Right ventricle myocardium superior (tissue), 1 donor: ENCODE measurements around the gene EFCAB7. TPM values are rescaled to one million over a fixed set of nuclear protein-coding genes. Genes with fewer than 3 reads are reported as not detected.

Experiments
- ATAC-seq: fragments of 200-7000 bp; cut with Tn5 transposase; one replicate; pipeline ENCODE4 v1.9.1; 2020; ENCODE audit warnings: mild to moderate bottlenecking; ENCODE audit not compliant: poor library complexity
- DNase-seq: peaks from one replicate; pipeline ENCODE4 v3.0.0-alpha.2; 2020
- intact Hi-C: fragments of 100-400 bp; cut with DNase I; formaldehyde crosslinking; loops from one replicate; pipeline ENCODE4 v1.11.2; 2022
- long read RNA-seq: library from polyadenylated mRNA; unstranded; transcript quantifications from one replicate; pipeline ENCODE4 v2.0.0, GENCODE V29; 2021
- total RNA-seq: library from RNA; stranded (reverse); fragmentation: NEBNext Ultra II Directional; extraction: Animal tissue kit (Norgen Biotek cat#: 25700); gene quantifications from one replicate; pipeline ENCODE4 v1.2.1, GENCODE V29; 2021
- donor health status: DM: no; HTN: yes; CAD: no; lungs with severe emphysema.

Gene EFCAB7
- 8.9 TPM for total RNA-seq
- long read RNA-seq, transcript EFCAB7-201 (14 exons, 2,313 nt) = major isoform, 6 of 12 reads
- long read RNA-seq, partial matches to known transcripts = 1 of 12 reads
- long read RNA-seq, other reads (novel, unspliced or antisense) = 5 of 12 reads

GRCh38 chr1:63522891-63523728 lies at the start of gene EFCAB7, which contains the start of gene ITGB3BP:
Gene EFCAB7, plus strand, starts transcription at chr1:63523525. Its CDS starts 2,048 bp downstream, at chr1:63525573.
Gene ITGB3BP, minus strand, starts transcription at chr1:63523225. Its CDS starts 92 bp downstream, at chr1:63523133.
- intact Hi-C loops = no loop called here
- peak; percentile 95 for ATAC-seq
- peak; percentile 85 for DNase-seq

- ATAC-seq (no peak), DNase-seq (no peak)
- intact Hi-C loops = no loop called here
These were observed 47.6 kb upstream of the EFCAB7 start for GRCh38 chr1:63475761-63476160.

- intact Hi-C loops = no loop called here
- no peak for DNase-seq
- no peak for ATAC-seq
These were observed 43.3 kb upstream of the EFCAB7 start for GRCh38 chr1:63480057-63480456.

DNA sequence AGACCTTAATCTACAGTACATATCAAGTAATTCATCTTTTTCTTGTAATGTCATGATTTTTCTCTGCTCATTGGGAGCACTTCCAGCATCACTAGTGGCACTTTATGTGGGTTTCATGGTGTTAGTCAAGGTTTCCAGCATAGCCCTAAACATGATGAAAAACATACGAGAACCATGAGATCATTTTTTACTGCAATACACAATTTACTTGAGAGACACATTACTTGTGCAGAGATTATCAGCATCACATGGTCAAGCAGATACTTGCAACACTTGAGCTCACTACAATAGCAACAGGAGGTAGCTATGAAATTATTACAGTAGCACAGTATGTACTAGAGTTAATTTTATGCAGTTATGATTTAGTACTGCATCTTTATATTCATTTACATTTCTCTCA lies 36.7 kb upstream of the EFCAB7 start:
- DNase-seq (no peak), ATAC-seq (peak; percentile 84)
- intact Hi-C loops = no loop called here

DNA sequence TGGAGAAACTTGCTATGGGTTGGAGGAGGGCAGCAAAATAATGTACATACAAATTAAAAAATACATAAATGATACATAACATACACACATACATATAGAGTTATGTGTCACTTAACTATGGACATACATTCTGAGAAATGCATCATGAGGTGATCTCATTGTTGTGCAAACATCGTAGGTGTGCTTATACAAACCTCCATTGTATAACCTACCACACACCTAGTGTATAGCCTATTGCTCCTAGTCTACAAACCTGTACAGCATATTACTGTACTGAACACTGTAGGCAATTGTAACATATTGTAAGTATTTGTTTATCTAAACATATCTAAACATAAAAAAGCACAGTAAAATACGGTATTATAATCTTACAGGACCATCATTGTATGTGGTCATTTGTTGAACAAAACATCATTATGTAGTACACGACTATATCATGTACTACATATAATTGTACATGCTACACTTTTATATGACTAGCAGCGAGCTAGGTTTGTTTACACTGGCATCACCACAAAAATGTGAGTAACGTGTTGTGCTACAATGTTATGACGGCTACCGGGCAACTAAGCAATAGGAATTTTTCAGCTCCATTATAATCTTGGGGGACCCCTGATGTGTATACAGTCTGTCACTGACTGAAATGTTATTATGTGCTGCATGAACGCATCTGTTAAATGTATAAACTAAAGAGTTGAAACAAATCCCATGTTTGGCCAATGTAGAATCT lies 35.8 kb upstream of the EFCAB7 start:
- intact Hi-C loops = no loop called here
- ATAC-seq = peak; percentile 91
- no peak for DNase-seq

GRCh38 chr1:63497577-63497976 lies 25.7 kb upstream of the EFCAB7 start:
- intact Hi-C loops = no loop called here
- no peak for DNase-seq
- no peak for ATAC-seq

GRCh38 chr1:63498106-63498505 lies 25.2 kb upstream of the EFCAB7 start:
- intact Hi-C loops = no loop called here
- no peak for DNase-seq
- ATAC-seq = no peak

DNA sequence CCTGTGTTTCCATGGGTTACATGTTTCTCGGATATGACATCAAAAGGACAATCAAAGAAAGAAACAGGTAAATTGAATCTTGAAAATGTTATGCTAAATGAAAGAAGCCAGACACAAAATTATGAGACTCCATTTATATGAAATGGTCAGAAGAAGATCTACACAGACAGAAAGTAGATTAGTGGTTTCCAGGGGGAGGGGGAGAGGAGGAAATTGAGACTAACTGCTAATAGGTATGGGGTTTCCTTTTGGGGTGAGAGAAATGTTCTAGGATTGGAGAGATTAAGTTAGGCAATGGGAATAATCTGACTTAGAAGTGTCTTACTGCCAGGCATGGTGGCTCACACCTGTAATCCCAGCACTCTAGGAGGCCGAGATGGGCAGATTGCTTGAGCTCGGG lies 22.1 kb upstream of the EFCAB7 start:
- intact Hi-C loops = no loop called here
- DNase-seq (no peak), ATAC-seq (no peak)

DNA sequence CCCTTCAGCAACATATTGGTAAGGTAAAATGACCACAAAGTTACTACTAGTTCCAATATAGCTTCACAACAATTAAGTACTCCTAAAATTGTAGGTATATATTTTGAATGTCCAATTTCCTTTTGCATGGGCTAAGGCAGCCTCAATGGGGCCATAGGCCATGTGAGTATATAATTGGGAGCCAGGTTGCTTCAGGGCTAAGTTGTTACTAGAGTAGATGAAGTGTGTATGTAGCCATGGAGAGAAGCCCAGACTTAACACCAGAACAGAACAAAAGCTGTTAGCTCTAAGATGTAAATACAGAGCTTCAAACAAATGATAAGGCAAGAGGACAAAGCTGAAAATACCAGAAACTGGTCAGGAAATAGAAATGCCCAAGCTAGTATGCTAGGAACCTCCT lies 16.5 kb upstream of the EFCAB7 start:
- DNase-seq (no peak), ATAC-seq (peak; percentile 66)
- intact Hi-C loops = no loop called here

- no peak for DNase-seq
- intact Hi-C loops = no loop called here
- ATAC-seq = no peak
These were observed 13.6 kb upstream of the EFCAB7 start for GRCh38 chr1:63509718-63510117.

DNA sequence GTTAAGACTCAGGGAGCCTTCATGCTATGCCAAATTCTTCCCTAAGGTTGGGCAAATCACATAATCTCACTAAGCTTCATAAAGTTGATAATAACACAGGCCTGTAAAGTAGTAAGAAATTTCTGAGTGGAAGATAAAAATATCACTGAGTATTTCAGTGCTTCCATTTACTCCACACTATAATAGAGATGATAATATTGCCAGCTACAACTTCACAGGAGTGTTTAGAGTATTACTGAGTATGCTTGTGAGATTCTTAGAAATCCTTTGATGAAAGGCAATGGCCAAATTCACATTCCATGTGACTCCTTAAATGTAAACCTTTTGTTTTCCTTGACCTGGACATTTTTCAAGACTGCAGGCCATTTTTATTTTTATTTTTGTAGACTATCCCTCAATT lies 10.7 kb upstream of the EFCAB7 start:
- ATAC-seq = no peak
- intact Hi-C loops = no loop called here
- no peak for DNase-seq

DNA sequence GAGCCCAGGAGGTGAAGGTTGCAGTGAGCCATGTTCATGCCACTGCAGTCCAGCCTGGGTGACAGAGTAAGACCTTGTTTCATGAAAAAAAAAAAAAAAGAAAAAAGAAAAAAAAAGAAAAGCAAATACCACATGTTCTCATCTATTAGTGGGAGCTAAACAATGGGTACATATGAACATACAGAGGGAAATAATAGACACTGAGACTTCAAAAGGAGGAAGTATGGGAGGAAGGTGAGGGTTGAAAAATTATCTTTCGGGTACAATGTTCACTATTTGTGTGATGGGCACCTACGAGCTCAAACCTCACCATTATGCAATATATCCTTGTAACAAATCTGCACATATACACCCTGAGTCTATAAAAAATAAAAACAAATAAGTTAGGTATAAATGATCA lies 6.7 kb upstream of the EFCAB7 start:
- DNase-seq (no peak), ATAC-seq (no peak)
- intact Hi-C loops = no loop called here

DNA sequence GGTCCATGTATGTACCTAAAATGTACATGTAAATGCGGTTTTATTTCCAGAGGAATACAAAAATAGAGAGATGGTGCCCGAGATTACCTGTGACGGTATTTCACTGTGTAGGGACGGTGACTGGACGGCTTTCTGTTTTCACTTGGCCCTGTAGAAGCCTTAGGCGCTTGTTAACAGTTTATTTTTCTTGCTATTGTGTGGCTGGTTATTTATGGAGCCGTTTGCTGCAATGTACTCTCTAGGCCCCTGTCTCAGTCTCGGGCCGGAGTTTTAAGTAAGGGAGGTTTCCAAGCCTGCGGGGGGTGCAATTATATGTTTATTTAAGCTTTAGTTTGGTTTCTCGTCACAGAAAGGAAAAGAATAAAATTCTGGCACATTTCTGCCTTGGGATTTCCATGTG lies 413 bp downstream of the EFCAB7 start:
- DNase-seq (no peak), ATAC-seq (peak; percentile 64)
- intact Hi-C loops = no loop called here

DNA sequence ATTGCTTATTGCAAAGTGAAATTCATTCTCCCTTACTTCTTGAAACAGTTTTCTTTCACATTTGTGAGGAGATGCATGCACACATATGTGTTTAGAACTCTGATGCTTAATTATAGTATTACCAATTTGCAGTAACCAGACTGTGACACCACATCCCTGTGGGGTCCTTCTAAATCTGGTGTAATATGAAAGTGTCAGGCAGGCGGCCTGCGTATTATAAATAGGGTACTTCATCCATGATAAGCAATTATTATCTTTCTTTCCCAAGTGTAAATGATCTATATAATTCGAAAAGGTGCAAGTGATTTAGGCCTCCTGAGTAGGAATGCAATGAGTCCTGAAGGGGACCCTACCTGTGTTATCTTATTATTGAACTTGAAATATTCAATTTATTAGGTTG lies 876 bp downstream of the EFCAB7 start:
- no peak for ATAC-seq
- no peak for DNase-seq
- intact Hi-C loops = no loop called here

- no peak for DNase-seq
- intact Hi-C loops = no loop called here
- no peak for ATAC-seq
These were observed 9.4 kb downstream of the EFCAB7 start for GRCh38 chr1:63532727-63533126.

- DNase-seq (no peak), ATAC-seq (no peak)
- intact Hi-C loops = no loop called here
These were observed 10.6 kb downstream of the EFCAB7 start for GRCh38 chr1:63533931-63534330.

GRCh38 chr1:63534406-63534805 lies 11.1 kb downstream of the EFCAB7 start:
- ATAC-seq (no peak), DNase-seq (no peak)
- intact Hi-C loops = no loop called here

DNA sequence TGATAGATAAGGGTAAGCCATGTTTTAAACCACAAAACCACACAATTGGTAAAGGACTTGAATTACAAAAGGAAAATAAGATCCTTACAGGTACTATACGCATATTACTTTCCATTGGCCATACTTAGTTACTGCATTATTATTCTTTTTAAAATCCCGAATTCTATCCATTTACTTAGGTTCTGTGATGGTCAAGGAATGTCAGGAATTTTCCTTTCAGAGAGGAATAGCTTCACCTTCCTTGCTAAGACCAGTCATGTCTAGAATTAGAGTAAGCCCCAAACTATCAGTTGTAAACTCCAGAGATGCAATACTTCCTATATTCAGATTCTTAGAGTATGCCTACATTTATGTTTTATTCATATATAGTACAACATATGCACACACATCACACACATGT lies 13.7 kb downstream of the EFCAB7 start:
- no peak for ATAC-seq
- DNase-seq = no peak
- intact Hi-C loops = no loop called here

DNA sequence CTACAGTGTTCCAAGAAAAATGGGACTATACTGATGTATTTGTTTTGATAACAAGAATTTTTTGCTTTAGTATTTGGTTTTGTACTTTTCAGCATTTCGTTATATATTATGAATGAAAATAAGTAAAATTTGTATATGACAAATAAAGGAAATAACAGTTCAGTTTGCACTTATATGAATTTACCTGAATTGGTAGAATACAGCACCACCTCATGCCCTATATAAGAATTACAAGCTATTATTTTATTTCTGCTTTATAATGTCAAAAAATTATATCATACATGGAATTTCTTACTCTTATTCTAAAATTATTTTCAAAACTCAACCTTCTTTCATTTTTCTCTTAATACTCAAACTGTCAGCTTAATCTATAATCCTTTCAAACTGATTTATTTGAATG lies 14.6 kb downstream of the EFCAB7 start:
- intact Hi-C loops = no loop called here
- ATAC-seq (no peak), DNase-seq (no peak)

DNA sequence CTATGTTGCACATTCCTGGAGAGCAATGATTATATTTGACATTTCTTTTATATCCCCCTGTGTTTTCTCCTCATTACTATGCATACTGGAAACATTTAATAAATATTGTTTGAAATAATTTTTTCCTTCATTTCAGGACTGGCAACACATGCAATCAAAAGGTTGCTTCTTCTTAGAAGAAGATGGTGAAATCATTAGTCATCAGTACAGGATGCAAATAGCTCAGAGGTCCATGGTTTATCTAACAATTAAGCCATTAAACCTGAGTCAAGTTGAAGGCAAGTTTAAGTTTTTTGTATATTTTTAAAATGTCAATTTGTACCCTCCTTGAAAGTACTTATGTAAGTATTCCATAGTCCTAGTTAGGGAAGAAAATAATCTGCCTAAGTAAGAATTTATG lies 22.5 kb downstream of the EFCAB7 start:
- intact Hi-C loops = no loop called here

More for the DNA sequence above, 22.5 kb downstream of the EFCAB7 start:
- DNase-seq = no peak
- no peak for ATAC-seq
